Measurements from ENCODE around the gene MARCHF10. TPM values are rescaled to one million over a fixed set of nuclear protein-coding genes. Genes with fewer than 3 reads are reported as not detected.

MARCHF10 gene
- total and polyA plus RNA-seq, 2 of the 4 experiments (the other 2 are of a cell fraction), result 0.18 to 0.74 TPM

DNA sequence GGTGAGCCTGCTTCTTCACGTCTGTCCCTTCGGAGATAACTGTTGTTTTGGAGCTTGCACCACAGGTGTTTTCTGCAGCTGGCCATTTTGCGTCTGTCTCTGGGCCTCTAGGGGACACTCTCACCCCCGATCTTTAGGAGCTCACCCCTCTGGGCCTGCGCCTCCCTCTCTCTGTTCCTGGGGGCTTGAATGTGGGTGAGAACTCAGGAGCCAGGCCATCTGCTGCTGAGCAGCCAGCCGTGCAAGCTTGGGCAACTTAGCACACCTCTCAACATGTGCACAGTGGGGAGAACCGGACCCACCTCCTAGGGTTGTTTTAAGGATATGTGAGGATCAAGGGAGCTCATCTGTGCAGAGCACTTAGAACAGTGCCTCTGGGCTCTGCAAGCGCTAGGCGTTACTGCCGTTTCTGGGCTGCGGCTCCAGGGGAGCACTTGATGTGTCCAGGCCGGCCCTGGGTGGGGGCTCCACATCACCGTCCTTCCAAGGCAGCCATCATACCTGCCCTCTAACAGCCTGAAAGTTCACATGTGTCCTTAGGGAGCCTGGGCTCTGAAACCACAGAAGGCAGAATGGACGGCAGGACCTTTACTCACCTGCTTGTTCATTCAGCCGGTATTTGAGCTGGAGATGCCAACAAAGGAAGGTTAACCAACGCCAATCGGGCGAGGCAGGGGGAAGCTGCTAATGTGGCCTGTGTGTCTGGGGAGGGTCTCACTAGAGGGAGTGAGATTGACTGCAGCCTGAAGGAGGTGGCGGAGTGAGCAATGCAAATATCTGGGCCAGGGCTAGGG is 114.3 kb downstream of the MARCHF10 start:
- in situ Hi-C loops (cut with MboI; ENCODE audit: low sequenced_read_pairs), result loop anchor here (10.0 kb wide), 1 partner anchor 701 kb away; no protein-coding TSS in a partner anchor
- Histone ChIP-seq H2BK120ac (ENCODE audit: low read depth, low read length) (no peak overlapping the region), H3K4ac (ENCODE audit: low read depth, low read length) (peak overlapping the region; percentile 16; the same call in 1 of the 2 replicates), H3K23ac (ENCODE audit: low read depth, low read length) (peak overlapping the region; percentile 33; the same call in 1 of the 2 replicates), H3K4me2 (ENCODE audit: low read depth, low read length) (no peak overlapping the region), H3K18ac (ENCODE audit: low read depth, low read length) (no peak overlapping the region), H3K36me3 (ENCODE audit: control insufficient read depth, insufficient read depth, low read length) (peaks cover 38% of the 10 kb centered on the region), H3K9ac (ENCODE audit: low read depth, low read length) (no peak overlapping the region), H2BK15ac (ENCODE audit: low read depth, low read length) (no peak overlapping the region), H3K9me3 (ENCODE audit: control insufficient read depth, insufficient read depth, low read length) (no peaks in the 10 kb centered on the region), H4K91ac (ENCODE audit: insufficient read depth, low read depth, low read length) (no peak overlapping the region), H2BK20ac (ENCODE audit: low read depth, low read length) (no peak overlapping the region), H2AK5ac (ENCODE audit: low read depth, low read length) (peak overlapping the region; percentile 4; the same call in 1 of the 2 replicates), H3K4me1 (ENCODE audit: control insufficient read depth, insufficient read depth, low read length) (peaks cover 3% of the 10 kb centered on the region; the same call in 1 of the 2 replicates), H3K14ac (replicated peaks; ENCODE audit: low read depth, low read length) (no peak overlapping the region), H4K20me1 (ENCODE audit: insufficient read depth, low read length) (0 out of 2 replicates have a peak, but pooled peaks cover 4% of the 10 kb centered on the region), H2AFZ (replicated peaks; ENCODE audit: low read length, poor library complexity) (peak overlapping the region; percentile 41), H3K4me3 (ENCODE audit: insufficient read depth, low read depth, low read length) (no peak overlapping the region), H2BK5ac (ENCODE audit: low read depth, low read length, poor library complexity, severe bottlenecking) (no peak overlapping the region), H2AK9ac (replicated peaks; ENCODE audit: low read depth, low read length, poor library complexity) (no peak overlapping the region), H3K56ac (ENCODE audit: extremely low read depth, insufficient read depth, low read length) (no peak overlapping the region), H4K8ac (ENCODE audit: low read depth in 2 of 2, low read length in 2 of 2) (no peak overlapping the region), H3K27ac (ENCODE audit: insufficient read depth, low read length) (no peak overlapping the region), H3K9me1 (ENCODE audit: insufficient read depth, low read length) (peaks cover 12% of the 10 kb centered on the region; the same call in 1 of the 2 replicates), H3K79me1 (ENCODE audit: low read depth in 1 of 2, low read length in 2 of 2) (peaks cover 0 to 9% of the 10 kb centered on the region in 2 experiments; a peak in 1 of 4 replicates), H4K5ac (ENCODE audit: low read depth, low read length) (no peak overlapping the region), H3K27me3 (ENCODE audit: control insufficient read depth, insufficient read depth, low read length) (no peaks in the 10 kb centered on the region)
- TF ChIP-seq, protein P1, sequence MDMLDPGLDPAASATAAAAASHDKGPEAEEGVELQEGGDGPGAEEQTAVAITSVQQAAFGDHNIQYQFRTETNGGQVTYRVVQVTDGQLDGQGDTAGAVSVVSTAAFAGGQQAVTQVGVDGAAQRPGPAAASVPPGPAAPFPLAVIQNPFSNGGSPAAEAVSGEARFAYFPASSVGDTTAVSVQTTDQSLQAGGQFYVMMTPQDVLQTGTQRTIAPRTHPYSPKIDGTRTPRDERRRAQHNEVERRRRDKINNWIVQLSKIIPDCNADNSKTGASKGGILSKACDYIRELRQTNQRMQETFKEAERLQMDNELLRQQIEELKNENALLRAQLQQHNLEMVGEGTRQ (IDR thresholded peaks at IDR 0.05; ENCODE audit: low read depth, low read length), result no peak
- TF ChIP-seq RFX5 (IDR thresholded peaks at IDR 0.05; ENCODE audit: low read depth, low read length) (no peak), CTCF (conservative IDR thresholded peaks at IDR 0.05; ENCODE audit: low read depth, low read length) (no peak), RAD21 (IDR thresholded peaks at IDR 0.05; ENCODE audit: low read length) (no peak), POLR2A (IDR thresholded peaks at IDR 0.05; ENCODE audit: low read depth, low read length) (no peak), SMC3 (IDR thresholded peaks at IDR 0.05; ENCODE audit: low read depth, low read length) (no peak)
- DNase-seq (no peak), ATAC-seq (ENCODE audit: low read depth) (no peak)
- intact Hi-C loops (cut with micrococcal nuclease), result no loop called here
- 81% methylated on average over 6 of the region's 19 CpGs; no CpG with 5 or more reads in 1 of the 2 experiments for WGBS, 2 experiments (ENCODE audit: extremely low coverage in 2 of 2, insufficient read length in 1 of 2)
- BruUV-seq (replicated peaks), result no TSS peak
- ChIA-PET POLR2A (ENCODE audit: unreplicated experiment) (no interaction called here), CTCF (no interaction called here)
- dilution Hi-C loops (cut with HindIII; ENCODE audit: low sequenced_read_pairs, unreplicated experiment), result no loop called here

Data from IMR-90 (cell line).